Measurements from ENCODE around the gene EXOC3L1.
A peak's percentile ranks its signal among the peaks of the same experiment; 100 is the strongest.

The EXOC3L1 gene

DNA sequence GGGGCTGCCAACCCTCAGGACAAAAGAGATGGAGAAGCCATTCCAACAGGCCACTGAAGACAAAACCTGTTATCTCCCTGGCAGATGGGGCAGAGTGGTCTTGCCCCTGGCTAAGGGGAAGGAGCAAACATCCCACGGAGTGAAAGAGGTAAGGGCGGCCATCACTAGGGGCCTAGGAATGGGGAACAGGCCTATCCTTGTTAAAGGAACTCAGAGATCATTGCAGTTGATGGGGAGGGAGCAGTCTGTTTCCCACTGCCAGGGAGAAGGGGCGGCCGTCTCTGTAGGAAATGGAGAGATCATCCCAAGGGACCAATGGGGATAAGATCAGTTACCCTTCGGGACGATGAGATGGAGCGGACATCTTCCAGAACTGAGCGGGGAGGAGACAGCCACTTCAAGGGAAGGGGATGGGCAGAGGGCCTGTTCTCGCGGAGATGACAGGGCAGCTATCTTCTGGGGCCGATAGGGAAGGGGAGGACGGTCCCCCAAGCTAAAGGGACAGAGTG is 36.4 kb upstream of the EXOC3L1 start:
- TF ChIP-seq MYC (IDR thresholded peaks at IDR 0.05; ENCODE audit: low read depth, low read length) (no peak), POLR2A (IDR thresholded peaks at IDR 0.05; ENCODE audit: extremely low read depth, insufficient read length) (no peak)
- peak overlapping the region; percentile 73 for H3K4me3 ChIP-seq (ENCODE audit: low read depth, low read length)
- DNase-seq (ENCODE audit: low read depth): no peak

- no peak for DNase-seq (ENCODE audit: low read depth)
- no peak overlapping the region for H3K4me3 ChIP-seq (ENCODE audit: low read depth, low read length)
- TF ChIP-seq MYC (IDR thresholded peaks at IDR 0.05; ENCODE audit: low read depth, low read length): no peak
These were observed 34.1 kb upstream of the EXOC3L1 start for GRCh38 chr16:67223992-67224391.

- H3K4me3 ChIP-seq (ENCODE audit: low read depth, low read length): no peak overlapping the region
- TF ChIP-seq, protein P1, sequence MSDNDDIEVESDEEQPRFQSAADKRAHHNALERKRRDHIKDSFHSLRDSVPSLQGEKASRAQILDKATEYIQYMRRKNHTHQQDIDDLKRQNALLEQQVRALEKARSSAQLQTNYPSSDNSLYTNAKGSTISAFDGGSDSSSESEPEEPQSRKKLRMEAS (IDR thresholded peaks at IDR 0.05; ENCODE audit: low read depth, low read length): no peak
- no peak for TF ChIP-seq POLR2A (IDR thresholded peaks at IDR 0.05; ENCODE audit: extremely low read depth, insufficient read length)
- TF ChIP-seq, protein P2, sequence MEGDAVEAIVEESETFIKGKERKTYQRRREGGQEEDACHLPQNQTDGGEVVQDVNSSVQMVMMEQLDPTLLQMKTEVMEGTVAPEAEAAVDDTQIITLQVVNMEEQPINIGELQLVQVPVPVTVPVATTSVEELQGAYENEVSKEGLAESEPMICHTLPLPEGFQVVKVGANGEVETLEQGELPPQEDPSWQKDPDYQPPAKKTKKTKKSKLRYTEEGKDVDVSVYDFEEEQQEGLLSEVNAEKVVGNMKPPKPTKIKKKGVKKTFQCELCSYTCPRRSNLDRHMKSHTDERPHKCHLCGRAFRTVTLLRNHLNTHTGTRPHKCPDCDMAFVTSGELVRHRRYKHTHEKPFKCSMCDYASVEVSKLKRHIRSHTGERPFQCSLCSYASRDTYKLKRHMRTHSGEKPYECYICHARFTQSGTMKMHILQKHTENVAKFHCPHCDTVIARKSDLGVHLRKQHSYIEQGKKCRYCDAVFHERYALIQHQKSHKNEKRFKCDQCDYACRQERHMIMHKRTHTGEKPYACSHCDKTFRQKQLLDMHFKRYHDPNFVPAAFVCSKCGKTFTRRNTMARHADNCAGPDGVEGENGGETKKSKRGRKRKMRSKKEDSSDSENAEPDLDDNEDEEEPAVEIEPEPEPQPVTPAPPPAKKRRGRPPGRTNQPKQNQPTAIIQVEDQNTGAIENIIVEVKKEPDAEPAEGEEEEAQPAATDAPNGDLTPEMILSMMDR (IDR thresholded peaks at IDR 0.05; ENCODE audit: low read depth, low read length): no peak
- TF ChIP-seq MYC (IDR thresholded peaks at IDR 0.05; ENCODE audit: low read depth, low read length): no peak
- no peak for DNase-seq (ENCODE audit: low read depth)
These were observed 26.9 kb upstream of the EXOC3L1 start for GRCh38 chr16:67216612-67217490.

- no peak overlapping the region for H3K4me3 ChIP-seq (ENCODE audit: low read depth, low read length)
- no peak for DNase-seq (ENCODE audit: low read depth)
- TF ChIP-seq, protein P2 (IDR thresholded peaks at IDR 0.05; ENCODE audit: low read depth, low read length): no peak
These were observed 25.8 kb upstream of the EXOC3L1 start for GRCh38 chr16:67215706-67216105.

DNA sequence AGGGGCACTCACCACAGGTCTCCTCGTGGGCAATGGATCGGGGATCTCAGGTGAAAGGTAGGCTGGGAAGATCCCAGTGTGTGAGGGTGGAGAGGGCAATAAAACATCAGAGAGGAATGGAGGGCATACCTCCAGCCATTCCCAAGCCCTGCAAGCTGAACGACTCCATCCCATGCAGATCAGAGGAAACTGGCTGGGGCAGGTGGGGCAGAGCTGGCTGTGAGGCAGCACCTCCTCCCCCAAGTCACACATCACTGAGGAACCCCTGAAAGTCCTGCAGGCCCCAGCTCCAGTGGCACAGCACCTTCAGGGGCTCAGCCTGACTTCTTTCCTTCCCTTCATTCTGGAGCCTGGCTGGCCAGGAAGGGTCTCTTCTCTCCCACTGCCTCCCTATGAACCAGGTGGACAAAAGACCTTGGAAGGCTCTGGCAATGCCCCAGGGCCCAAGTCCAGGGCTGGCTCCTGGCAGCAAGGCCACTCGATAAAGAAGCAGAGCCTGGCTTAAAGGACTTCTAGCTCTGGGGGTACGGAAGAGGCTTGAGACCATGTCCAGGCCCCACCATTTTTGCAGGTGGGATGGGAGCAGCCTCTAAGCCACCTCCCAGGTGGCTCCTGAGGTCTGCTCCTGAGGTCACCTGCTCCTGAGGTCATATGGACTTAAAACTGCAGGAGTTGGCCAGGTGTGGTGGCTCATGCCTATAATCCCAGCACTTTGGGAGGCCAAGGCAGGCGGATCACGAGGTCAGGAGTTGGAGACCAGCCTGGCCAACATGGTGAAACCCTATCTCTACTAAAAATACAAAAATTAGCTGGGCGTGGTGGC is 23.5 kb upstream of the EXOC3L1 start:
- TF ChIP-seq, protein P1 (IDR thresholded peaks at IDR 0.05; ENCODE audit: low read depth, low read length): no peak
- no peak for TF ChIP-seq MYC (IDR thresholded peaks at IDR 0.05; ENCODE audit: low read depth, low read length)
- no peak for TF ChIP-seq POLR2A (IDR thresholded peaks at IDR 0.05; ENCODE audit: extremely low read depth, insufficient read length)
- TF ChIP-seq, protein P2 (IDR thresholded peaks at IDR 0.05; ENCODE audit: low read depth, low read length): no peak
- no peak for DNase-seq (ENCODE audit: low read depth)
- no peak overlapping the region for H3K4me3 ChIP-seq (ENCODE audit: low read depth, low read length)

GRCh38 chr16:67212766-67213165 is 22.8 kb upstream of the EXOC3L1 start:
- no peak overlapping the region for H3K4me3 ChIP-seq (ENCODE audit: low read depth, low read length)
- no peak for DNase-seq (ENCODE audit: low read depth)
- TF ChIP-seq, protein P2 (IDR thresholded peaks at IDR 0.05; ENCODE audit: low read depth, low read length): no peak
- no peak for TF ChIP-seq MYC (IDR thresholded peaks at IDR 0.05; ENCODE audit: low read depth, low read length)
- TF ChIP-seq, protein P1 (IDR thresholded peaks at IDR 0.05; ENCODE audit: low read depth, low read length): no peak
- no peak for TF ChIP-seq POLR2A (IDR thresholded peaks at IDR 0.05; ENCODE audit: extremely low read depth, insufficient read length)

Measured in NB4 (cell line).